Type B pancreatic cell (in vitro differentiated cells): ENCODE data around the gene CYSLTR2. TPM values are rescaled to one million over a fixed set of nuclear protein-coding genes. Genes with fewer than 3 reads are reported as not detected.

Source experiments
- DNase-seq: peaks from one replicate; pipeline ENCODE4 v3.0.0; 2021; ENCODE audit warnings: mixed read lengths; ENCODE audit not compliant: unreplicated experiment; ENCODE audit errors: extremely low spot score
- H3K27ac Mint-ChIP-seq: 2 replicates; pipeline ENCODE4 v1.8.0; 2021; ENCODE audit warnings: mild to moderate bottlenecking, mixed read lengths
- H3K27me3 Mint-ChIP-seq: 2 replicates; pipeline ENCODE4 v1.8.0; 2021; ENCODE audit warnings: mixed read lengths
- H3K36me3 Mint-ChIP-seq: 2 replicates; pipeline ENCODE4 v1.8.0; 2021; ENCODE audit warnings: mixed read lengths
- H3K4me1 Mint-ChIP-seq: one replicate; pipeline ENCODE4 v1.8.0; 2021; ENCODE audit warnings: mixed read lengths; ENCODE audit not compliant: unreplicated experiment
- H3K4me3 Mint-ChIP-seq: 2 replicates; pipeline ENCODE4 v1.8.0; 2021; ENCODE audit warnings: mild to moderate bottlenecking, mixed read lengths
- H3K9me3 Mint-ChIP-seq: 2 replicates; pipeline ENCODE4 v1.8.0; 2021; ENCODE audit warnings: mixed read lengths
- long read RNA-seq: library from polyadenylated mRNA; unstranded; transcript quantifications from one replicate; pipeline ENCODE4 v2.0.0, GENCODE V29; 2020
- total RNA-seq: library from RNA; stranded (reverse); gene quantifications from 2 replicates; pipeline ENCODE4 v1.2.1, GENCODE V29; 2021; ENCODE audit warnings: low replicate concordance
- TF ChIP-seq, protein P1 (sequence below): fragments of 200-600 bp; sonication (generic); conservative IDR thresholded peaks from 2 replicates; pipeline ENCODE4 v1.5.0; 2021; ENCODE audit warnings: antibody characterized with exemption, mild to moderate bottlenecking

Gene CYSLTR2, protein sequence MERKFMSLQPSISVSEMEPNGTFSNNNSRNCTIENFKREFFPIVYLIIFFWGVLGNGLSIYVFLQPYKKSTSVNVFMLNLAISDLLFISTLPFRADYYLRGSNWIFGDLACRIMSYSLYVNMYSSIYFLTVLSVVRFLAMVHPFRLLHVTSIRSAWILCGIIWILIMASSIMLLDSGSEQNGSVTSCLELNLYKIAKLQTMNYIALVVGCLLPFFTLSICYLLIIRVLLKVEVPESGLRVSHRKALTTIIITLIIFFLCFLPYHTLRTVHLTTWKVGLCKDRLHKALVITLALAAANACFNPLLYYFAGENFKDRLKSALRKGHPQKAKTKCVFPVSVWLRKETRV
- total RNA-seq: 4.7 and 6.1 TPM in 2 replicates
- long read RNA-seq, partial matches to known transcripts: 1 of 13 reads
- long read RNA-seq, other reads (novel, unspliced or antisense): 12 of 13 reads

- Mint-ChIP-seq H3K4me1 (peaks cover 23% of the 10 kb centered on the region), H3K36me3 (no peaks in the 10 kb centered on the region), H3K27me3 (no peaks in the 10 kb centered on the region), H3K27ac (peak within 1 kb of the TSS; percentile 18), H3K9me3 (no peaks in the 10 kb centered on the region), H3K4me3 (peak within 1 kb of the TSS; percentile 64)
- TF ChIP-seq, protein P1, sequence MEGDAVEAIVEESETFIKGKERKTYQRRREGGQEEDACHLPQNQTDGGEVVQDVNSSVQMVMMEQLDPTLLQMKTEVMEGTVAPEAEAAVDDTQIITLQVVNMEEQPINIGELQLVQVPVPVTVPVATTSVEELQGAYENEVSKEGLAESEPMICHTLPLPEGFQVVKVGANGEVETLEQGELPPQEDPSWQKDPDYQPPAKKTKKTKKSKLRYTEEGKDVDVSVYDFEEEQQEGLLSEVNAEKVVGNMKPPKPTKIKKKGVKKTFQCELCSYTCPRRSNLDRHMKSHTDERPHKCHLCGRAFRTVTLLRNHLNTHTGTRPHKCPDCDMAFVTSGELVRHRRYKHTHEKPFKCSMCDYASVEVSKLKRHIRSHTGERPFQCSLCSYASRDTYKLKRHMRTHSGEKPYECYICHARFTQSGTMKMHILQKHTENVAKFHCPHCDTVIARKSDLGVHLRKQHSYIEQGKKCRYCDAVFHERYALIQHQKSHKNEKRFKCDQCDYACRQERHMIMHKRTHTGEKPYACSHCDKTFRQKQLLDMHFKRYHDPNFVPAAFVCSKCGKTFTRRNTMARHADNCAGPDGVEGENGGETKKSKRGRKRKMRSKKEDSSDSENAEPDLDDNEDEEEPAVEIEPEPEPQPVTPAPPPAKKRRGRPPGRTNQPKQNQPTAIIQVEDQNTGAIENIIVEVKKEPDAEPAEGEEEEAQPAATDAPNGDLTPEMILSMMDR: no peak
- DNase-seq: no peak
These were observed at the start of gene CYSLTR2 for GRCh38 chr13:48653472-48653939. TSS of gene CYSLTR2 (plus strand) at chr13:48653929. CDS start at chr13:48706818, 52,889 bp downstream.

GRCh38 chr13:48615049-48615448 lies 38.7 kb upstream of the CYSLTR2 start:
- TF ChIP-seq, protein P1: no peak
- Mint-ChIP-seq H3K27ac (no peak overlapping the region), H3K4me1 (no peaks in the 10 kb centered on the region), H3K27me3 (no peaks in the 10 kb centered on the region), H3K9me3 (peaks cover 7% of the 10 kb centered on the region), H3K36me3 (no peaks in the 10 kb centered on the region), H3K4me3 (no peak overlapping the region)
- DNase-seq: no peak

- DNase-seq: no peak
- Mint-ChIP-seq H3K27me3 (no peaks in the 10 kb centered on the region), H3K9me3 (peaks cover 10% of the 10 kb centered on the region), H3K27ac (no peak overlapping the region), H3K4me1 (no peaks in the 10 kb centered on the region), H3K4me3 (no peak overlapping the region), H3K36me3 (no peaks in the 10 kb centered on the region)
- TF ChIP-seq, protein P1: no peak
These were observed 34.8 kb upstream of the CYSLTR2 start for GRCh38 chr13:48618937-48619336.

DNA sequence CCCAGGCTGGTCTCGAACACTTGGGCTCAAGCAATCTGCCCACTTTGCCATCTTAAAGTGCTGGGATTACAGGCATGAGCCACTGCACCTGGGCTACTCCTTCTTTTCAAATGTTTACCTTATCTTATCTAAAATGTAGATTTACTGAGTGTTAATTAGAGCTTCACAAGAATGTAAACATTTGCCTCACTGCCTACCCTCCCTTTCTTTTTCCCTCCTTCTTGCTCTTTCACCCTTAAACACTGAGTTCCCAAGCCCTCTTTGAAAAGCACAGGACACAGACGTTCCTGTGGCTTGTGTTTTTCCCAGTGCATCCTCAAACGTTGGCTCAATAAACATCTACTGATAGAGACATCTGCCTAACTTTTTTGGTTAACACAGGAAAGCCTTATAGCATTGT lies 32.7 kb upstream of the CYSLTR2 start:
- Mint-ChIP-seq H3K4me3 (no peak overlapping the region), H3K9me3 (peaks cover 10% of the 10 kb centered on the region), H3K27ac (no peak overlapping the region), H3K27me3 (no peaks in the 10 kb centered on the region), H3K4me1 (peaks cover 13% of the 10 kb centered on the region), H3K36me3 (no peaks in the 10 kb centered on the region)
- TF ChIP-seq, protein P1: no peak
- DNase-seq: no peak

GRCh38 chr13:48624016-48624415 lies 29.7 kb upstream of the CYSLTR2 start:
- peaks cover 23% of the 10 kb centered on the region for H3K4me1 Mint-ChIP-seq
- no peaks in the 10 kb centered on the region for H3K27me3 Mint-ChIP-seq
- peaks cover 5% of the 10 kb centered on the region for H3K9me3 Mint-ChIP-seq
- no peak overlapping the region for H3K4me3 Mint-ChIP-seq
- no peak overlapping the region for H3K27ac Mint-ChIP-seq
- no peak for DNase-seq
- TF ChIP-seq, protein P1: no peak
- no peaks in the 10 kb centered on the region for H3K36me3 Mint-ChIP-seq
